ENCODE measurements around the gene PLOD3.

DNA sequence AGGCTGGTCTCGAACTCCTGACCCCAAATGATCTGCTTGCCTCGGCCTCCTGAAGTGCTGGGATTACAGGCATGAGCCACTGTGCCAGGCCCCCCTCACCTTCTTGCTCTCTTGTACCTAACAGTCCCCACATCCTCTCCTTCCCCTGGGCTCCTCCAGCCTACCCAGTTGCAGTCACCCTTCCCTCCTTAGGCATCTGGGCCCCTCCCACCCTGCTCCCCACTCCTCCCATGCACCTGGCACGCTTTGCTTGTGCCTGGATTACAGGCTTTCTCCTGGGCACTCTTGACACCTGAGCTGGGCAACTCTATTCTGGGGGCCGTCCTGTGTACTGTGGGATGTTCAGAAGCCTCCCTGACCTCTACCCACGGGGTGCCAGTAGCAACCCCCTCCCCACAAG lies 17.3 kb upstream of the PLOD3 start:
- TF ChIP-seq, protein P1, sequence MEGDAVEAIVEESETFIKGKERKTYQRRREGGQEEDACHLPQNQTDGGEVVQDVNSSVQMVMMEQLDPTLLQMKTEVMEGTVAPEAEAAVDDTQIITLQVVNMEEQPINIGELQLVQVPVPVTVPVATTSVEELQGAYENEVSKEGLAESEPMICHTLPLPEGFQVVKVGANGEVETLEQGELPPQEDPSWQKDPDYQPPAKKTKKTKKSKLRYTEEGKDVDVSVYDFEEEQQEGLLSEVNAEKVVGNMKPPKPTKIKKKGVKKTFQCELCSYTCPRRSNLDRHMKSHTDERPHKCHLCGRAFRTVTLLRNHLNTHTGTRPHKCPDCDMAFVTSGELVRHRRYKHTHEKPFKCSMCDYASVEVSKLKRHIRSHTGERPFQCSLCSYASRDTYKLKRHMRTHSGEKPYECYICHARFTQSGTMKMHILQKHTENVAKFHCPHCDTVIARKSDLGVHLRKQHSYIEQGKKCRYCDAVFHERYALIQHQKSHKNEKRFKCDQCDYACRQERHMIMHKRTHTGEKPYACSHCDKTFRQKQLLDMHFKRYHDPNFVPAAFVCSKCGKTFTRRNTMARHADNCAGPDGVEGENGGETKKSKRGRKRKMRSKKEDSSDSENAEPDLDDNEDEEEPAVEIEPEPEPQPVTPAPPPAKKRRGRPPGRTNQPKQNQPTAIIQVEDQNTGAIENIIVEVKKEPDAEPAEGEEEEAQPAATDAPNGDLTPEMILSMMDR (IDR thresholded peaks at IDR 0.05; ENCODE audit: low read depth, low read length, poor library complexity, severe bottlenecking): no peak
- no peak for TF ChIP-seq EZH2phosphoT487 (IDR thresholded peaks at IDR 0.05; ENCODE audit: borderline replicate concordance, low read length)

Measured in DOHH2 (cell line).